Suprapubic skin (tissue), 3 donors: Measurements from ENCODE around the gene CYP46A1.

ENCODE experiments used
- CTCF ChIP-seq, 2 donors: fragments of 200-600 bp in 1 of 2; fragments of 450-650 bp in 1 of 2; sonication (generic) in 1 of 2; IDR thresholded peaks; one replicate each; pipeline ENCODE4 v1.5.1; 2016 to 2019; ENCODE audit warnings: antibody characterized with exemption in 2 of 2, mild to moderate bottlenecking in 1 of 2, moderate library complexity in 1 of 2
- EP300 ChIP-seq: sonication (generic); formaldehyde crosslinking; IDR thresholded peaks from one replicate; pipeline ENCODE4 v1.6.1; 2017; ENCODE audit warnings: antibody characterized with exemption

DNA sequence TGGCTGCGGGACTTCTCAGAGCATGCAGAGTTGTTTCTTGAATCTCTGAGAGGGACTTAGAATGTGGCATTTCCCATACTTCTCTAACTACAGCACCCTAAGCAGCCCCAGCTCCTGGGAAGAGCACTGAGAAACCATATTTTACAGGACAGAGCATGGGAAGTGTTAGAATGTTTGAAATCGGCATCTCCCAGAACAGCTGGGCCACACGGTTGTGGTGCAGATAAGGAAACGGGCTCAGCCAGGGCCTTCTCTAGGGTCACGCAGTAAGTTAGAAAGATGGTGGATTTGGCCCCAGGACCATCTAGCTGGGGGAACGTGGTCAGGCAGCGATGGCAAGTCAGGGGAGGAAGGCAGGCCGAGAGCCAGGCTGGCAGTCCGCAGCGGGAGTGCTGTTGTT is 49.7 kb upstream of the CYP46A1 start:
- TF ChIP-seq CTCF (IDR thresholded peaks at IDR 0.05), result no peak
- no peak for TF ChIP-seq EP300
